PC-3 (cell line): ENCODE results near the gene EMC8.

ENCODE experiments used
- CTCF ChIP-seq: fragments of 300-600 bp; sonication (generic); conservative IDR thresholded peaks from 2 replicates; pipeline ENCODE4 v1.5.1; 2017; ENCODE audit warnings: antibody characterized with exemption, low read depth, mild to moderate bottlenecking, low read length
- EZH2 ChIP-seq: fragments of 300-600 bp; sonication (generic); IDR thresholded peaks from one replicate; pipeline ENCODE4 v1.6.1; 2017; ENCODE audit warnings: antibody characterized with exemption, mild to moderate bottlenecking, low read length; ENCODE audit not compliant: unreplicated experiment

DNA sequence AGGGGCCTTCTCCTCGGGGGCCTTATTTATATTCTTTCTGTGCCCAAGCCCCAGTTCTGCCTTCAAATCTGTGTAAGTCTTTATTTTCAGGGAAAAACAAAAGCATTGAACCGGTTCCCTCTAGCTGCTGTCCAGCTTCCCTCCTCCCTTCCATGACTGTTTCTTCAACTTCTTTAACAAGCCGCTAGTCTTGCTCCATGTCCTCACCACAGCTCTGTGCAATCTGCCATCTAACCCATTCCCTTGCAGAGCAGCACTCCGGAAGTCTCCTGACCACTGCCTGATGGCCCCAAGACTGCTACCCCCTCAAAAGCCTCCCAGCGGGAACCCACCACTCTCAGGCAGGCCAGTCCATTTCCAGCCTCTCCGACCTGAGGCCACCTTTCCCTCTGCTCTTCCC is 16.9 kb downstream of the EMC8 start:
- TF ChIP-seq EZH2 (no peak), CTCF (no peak)
